Right lobe of liver (tissue), 6 donors: ENCODE results near the gene HOXB8. TPM values are rescaled to one million over a fixed set of nuclear protein-coding genes. Genes with fewer than 3 reads are reported as not detected.

Experiments
- ATAC-seq, 4 donors: fragments of 200-7000 bp; cut with Tn5 transposase; one replicate each; pipeline ENCODE4 v1.9.1; 2020; ENCODE audit warnings: mild to moderate bottlenecking in 4 of 4, moderate library complexity in 4 of 4
- DNase-seq, 3 donors: peaks; one replicate each; pipeline ENCODE4 v3.0.0-alpha.2; 2020
- H3K27ac ChIP-seq, 3 donors: fragments of 200-600 bp; one replicate each; pipeline ENCODE4 v1.8.0; 2022
- H3K27me3 ChIP-seq, 2 donors: fragments of 200-600 bp; one replicate each; pipeline ENCODE4 v1.8.0; 2022
- H3K36me3 ChIP-seq, 4 donors: fragments of 200-600 bp; sonication (generic) in 1 of 4; one replicate each; pipeline versions ENCODE4 v1.5.1 to v1.8.0; 2017 to 2022; ENCODE audit warnings: control low read depth in 1 of 4
- H3K4me1 ChIP-seq, 4 donors: fragments of 200-600 bp; sonication (generic) in 1 of 4; one replicate each; pipeline versions ENCODE4 v1.5.1 to v1.8.0; 2017 to 2022; ENCODE audit warnings: control low read depth in 1 of 4
- H3K4me3 ChIP-seq, 3 donors: fragments of 200-600 bp; one replicate each; pipeline ENCODE4 v1.8.0; 2022
- H3K9me3 ChIP-seq, 4 donors: fragments of 200-600 bp; sonication (generic) in 1 of 4; one replicate each; pipeline versions ENCODE4 v1.5.1 to v1.8.0; 2017 to 2022; ENCODE audit warnings: control low read depth in 1 of 4
- CTCF ChIP-seq, 4 donors: fragments of 200-600 bp in 3 of 4; fragments of 450-650 bp in 1 of 4; IDR thresholded peaks; one replicate each; pipeline versions ENCODE4 v1.5.1 to v1.8.0; 2016 to 2022; ENCODE audit warnings: antibody characterized with exemption in 4 of 4, mild to moderate bottlenecking in 2 of 4
- POLR2A ChIP-seq: fragments of 450-650 bp; IDR thresholded peaks from one replicate; pipeline ENCODE4 v1.6.1; 2017; ENCODE audit warnings: antibody characterized with exemption, mild to moderate bottlenecking
- WGBS: methylation state at CpG from one replicate; pipeline ENCODE4 v1.1.6; 2018; ENCODE audit warnings: low coverage, low lambda C conversion rate; ENCODE audit not compliant: insufficient coverage; ENCODE audit errors: missing lambda C conversion rate; 5-methylcytosine and 5-hydroxymethylcytosine counted together
- intact Hi-C, 2 donors: fragments of 100-400 bp; cut with DNase I; formaldehyde crosslinking; loops; one replicate each; pipeline versions ENCODE4 v1.11.2 to v1.14.1; 2022
- total RNA-seq, 6 experiments: library from RNA; depleted of rRNA in 2 of 6; stranded (reverse); fragments of >200 nt in 2 of 6; fragmentation: NEBNext Ultra II Directional in 3 of 6; extraction: Animal tissue kit (Norgen Biotek cat#: 25700) in 3 of 6; gene quantifications; one replicate each; pipeline versions ENCODE4 v1.1.0 to v1.2.4, GENCODE V29; 2016 to 2023
- donor health status: DM: no; HTN: yes; CAD: no.
- donor health status: DM: no; HTN: no; CAD: no.
- donor health status: DM: no; HTN: no; CAD: no.
- donor health status: DM: no; HTN: yes; CAD: no.
- donor health status: DM: no; HTN: yes; CAD: no.

Gene HOXB8
- total RNA-seq, 6 experiments from 2014 or later = not detected

- H3K27me3 ChIP-seq = peaks cover 0 to 36% of the 10 kb centered on the region in 2 donors
- no peaks in the 10 kb centered on the region for H3K9me3 ChIP-seq
- DNase-seq (no peak), ATAC-seq (no peak)
- peaks cover 0 to 7% (median 0%) of the 10 kb centered on the region in 4 donors for H3K4me1 ChIP-seq
- peak overlapping the region; percentile 52 to 79 (median 63) for H3K27ac ChIP-seq
- H3K4me3 ChIP-seq = peak overlapping the region; percentile 14 to 46 (median 16)
- intact Hi-C loops = no loop called here
- 5% methylated on average over 31 of the region's 43 CpGs for WGBS
- H3K36me3 ChIP-seq = no peaks in the 10 kb centered on the region
- TF ChIP-seq POLR2A (no peak), CTCF (IDR thresholded peaks at IDR 0.05) (no peak)
Observed at GRCh38 chr17:48576479-48577309, 38.4 kb downstream of the HOXB8 start.

- TF ChIP-seq POLR2A (no peak), CTCF (IDR thresholded peaks at IDR 0.05) (no peak)
- peaks cover 0 to 28% of the 10 kb centered on the region in 2 donors for H3K27me3 ChIP-seq
- ATAC-seq = peak; percentile 12 to 41 (median 26)
- no peaks in the 10 kb centered on the region for H3K9me3 ChIP-seq
- no peaks in the 10 kb centered on the region for H3K36me3 ChIP-seq
- peak in 1 of 3 donors; percentile 35 for DNase-seq
- 19% methylated on average over 22 of the region's 22 CpGs for WGBS
- H3K4me1 ChIP-seq = peaks cover 0 to 7% (median 0%) of the 10 kb centered on the region in 4 donors
- H3K27ac ChIP-seq = peak overlapping the region; percentile 52 to 79 (median 63)
- peak overlapping the region in 1 of 3 donors; percentile 16 for H3K4me3 ChIP-seq
- intact Hi-C loops = no loop called here
Observed at GRCh38 chr17:48575673-48576478, 39.2 kb downstream of the HOXB8 start.

GRCh38 chr17:48575066-48575582 lies 40.0 kb downstream of the HOXB8 start:
- TF ChIP-seq POLR2A (no peak), CTCF (IDR thresholded peaks at IDR 0.05) (no peak)
- ATAC-seq (no peak), DNase-seq (no peak)
- Histone ChIP-seq H3K4me3 (no peak overlapping the region), H3K36me3 (no peaks in the 10 kb centered on the region), H3K9me3 (no peaks in the 10 kb centered on the region), H3K27ac (peak overlapping the region in 2 of 3 donors; percentile 52 to 63), H3K27me3 (peaks cover 0 to 22% of the 10 kb centered on the region in 2 donors), H3K4me1 (peaks cover 0 to 7% (median 0%) of the 10 kb centered on the region in 4 donors)
- WGBS = 12% methylated on average over 7 of the region's 7 CpGs
- intact Hi-C loops = no loop called here

- DNase-seq (no peak), ATAC-seq (no peak)
- TF ChIP-seq CTCF (IDR thresholded peaks at IDR 0.05) = no peak
- no peak for TF ChIP-seq POLR2A
- 35% methylated on average over 5 of the region's 8 CpGs for WGBS
- H3K4me1 ChIP-seq = peaks cover 0 to 7% (median 0%) of the 10 kb centered on the region in 4 donors
- H3K36me3 ChIP-seq = no peaks in the 10 kb centered on the region
- no peak overlapping the region for H3K4me3 ChIP-seq
- intact Hi-C loops = no loop called here
- no peaks in the 10 kb centered on the region for H3K9me3 ChIP-seq
- H3K27ac ChIP-seq = no peak overlapping the region
- peaks cover 0 to 22% of the 10 kb centered on the region in 2 donors for H3K27me3 ChIP-seq
Observed at GRCh38 chr17:48574505-48575065, 40.5 kb downstream of the HOXB8 start.
